Posterior vena cava (tissue), 2 donors: ENCODE data around the gene TKTL2. TPM values are rescaled to one million over a fixed set of nuclear protein-coding genes. Genes with fewer than 3 reads are reported as not detected.
"Not testable (repeated sequence)": the region's sequence is repeated elsewhere in the genome, so short reads cannot be mapped to it uniquely, and the experiment has no call there.

Experiments used
- DNase-seq: peaks from one replicate; pipeline ENCODE4 v3.0.0-alpha.2; 2020; ENCODE audit warnings: low spot score
- intact Hi-C, 2 donors: fragments of 100-400 bp; cut with DNase I; formaldehyde crosslinking; loops; one replicate each; pipeline versions ENCODE4 v1.14.1 to v1.14.2; 2022 to 2023
- total RNA-seq, 2 donors: library from RNA; stranded (reverse); fragmentation: NEBNext Ultra II Directional; extraction: Animal tissue kit (Norgen Biotek cat#: 25700); gene quantifications; one replicate each; pipeline ENCODE4 v1.2.1, GENCODE V29; 2021
- donor health status: DM: yes; HTN: yes; CAD: no.
- donor health status: DM: yes; HTN: yes; CAD: no.

Gene TKTL2
- total RNA-seq, 2 donors from 2014 or later: 0.14 TPM; not detected in 1

GRCh38 chr4:163467082-163467770, 6.3 kb downstream of the TKTL2 start:
- no peak for DNase-seq
- intact Hi-C loops: no loop called here

GRCh38 chr4:163462556-163462955, 11.0 kb downstream of the TKTL2 start:
- no peak for DNase-seq
- intact Hi-C loops: no loop called here

GRCh38 chr4:163448540-163449203, 24.9 kb downstream of the TKTL2 start:
- no peak for DNase-seq

GRCh38 chr4:163447481-163447880, 26.1 kb downstream of the TKTL2 start:
- intact Hi-C loops: no loop called here

More at GRCh38 chr4:163448540-163449203, 24.9 kb downstream of the TKTL2 start:
- intact Hi-C loops: no loop called here

GRCh38 chr4:163447023-163447422, 26.5 kb downstream of the TKTL2 start:
- intact Hi-C loops: not testable (repeated sequence)

More at GRCh38 chr4:163447481-163447880, 26.1 kb downstream of the TKTL2 start:
- DNase-seq: no peak

GRCh38 chr4:163440040-163440439, 33.5 kb downstream of the TKTL2 start:
- DNase-seq: no peak

More at GRCh38 chr4:163447023-163447422, 26.5 kb downstream of the TKTL2 start:
- peak; percentile 85 for DNase-seq

More at GRCh38 chr4:163440040-163440439, 33.5 kb downstream of the TKTL2 start:
- intact Hi-C loops: no loop called here

Other genes with a start within 250 kb of the TKTL2 start
- 100 to 1,000 TPM in 1 of 2 donors, 10 to 100 TPM in 1; 61.9 to 147 TPM for gene NPY1R, start 141.2 kb downstream of the TKTL2 start, total RNA-seq
- 1 to 10 TPM; 2.9 to 7.4 TPM for gene NPY5R, start 129.9 kb downstream of the TKTL2 start, total RNA-seq
- 10 to 100 TPM; 30.2 to 31.4 TPM for gene TMA16, start 20.9 kb upstream of the TKTL2 start, total RNA-seq